HepG2 (cell line): Measurements from ENCODE around the gene UXS1. TPM values are rescaled to one million over a fixed set of nuclear protein-coding genes. Genes with fewer than 3 reads are reported as not detected.

Source experiments
- ATAC-seq: fragments of 200-7000 bp; cut with Tn5 transposase; 3 replicates; pipeline ENCODE4 v1.9.1; 2020; ENCODE audit warnings: mild to moderate bottlenecking, moderate library complexity
- BruUV-seq: library from RNA; stranded (reverse); fragments of 400-500 nt; replicated peaks from 2 replicates; lab custom pipeline; 2021; lab: Mats Ljungman, UMichigan
- CTCF ChIA-PET: fragments of 300-600 bp; formaldehyde crosslinking; extraction: SDS; loops from one replicate; lab custom pipeline; 2021; ENCODE audit warnings: low total read pairs, inconsistent platforms, low intra/inter-chr PET ratio; lab: Yijun Ruan, JAX
- POLR2A ChIA-PET: fragments of 350-600 bp; sonication (Branson Sonifier 250); formaldehyde crosslinking; loops from one replicate; lab custom pipeline; 2020; ENCODE audit warnings: antibody characterized with exemption, inconsistent platforms; lab: Yijun Ruan, JAX
- DNase-seq: peaks from one replicate; pipeline ENCODE4 v3.0.0-alpha.2; 2015; ENCODE audit warnings: low spot score
- FAIRE-seq: peaks from 3 replicates; lab custom pipeline; 2011; peaks lifted over from hg19 to GRCh38; lab: Jason Lieb, UNC
- H2AFZ ChIP-seq: one replicate; pipeline ENCODE4 v1.6.1; 2011; ENCODE audit warnings: low read length, inconsistent platforms
- H3K27ac ChIP-seq: fragments of 300-600 bp; 3 replicates; pipeline ENCODE4 v1.8.0; 2011; ENCODE audit warnings: mixed run types, mild to moderate bottlenecking, mixed read lengths, low read length, inconsistent platforms; ENCODE audit not compliant: insufficient read depth; ENCODE audit errors: extremely low read length
- H3K27me3 ChIP-seq, 2 experiments: fragments of 200-600 bp in 1 of 2; 2 replicates in 1 of 2; 3 replicates in 1 of 2; pipeline versions ENCODE4 v1.6.0 to v1.8.0; 2011; ENCODE audit warnings: low read length in 2 of 2, mild to moderate bottlenecking in 2 of 2, moderate library complexity in 2 of 2, inconsistent platforms in 1 of 2; ENCODE audit not compliant: insufficient read depth in 2 of 2, control insufficient read depth in 1 of 2
- H3K36me3 ChIP-seq, 2 experiments: fragments of 200-600 bp in 1 of 2; replicated peaks in 1 of 2; 2 replicates in 1 of 2; 3 replicates in 1 of 2; pipeline versions ENCODE4 v1.5.1 to v1.8.0; 2011; ENCODE audit warnings: low read length in 2 of 2, inconsistent platforms in 1 of 2; ENCODE audit not compliant: insufficient read depth in 2 of 2, control insufficient read depth in 1 of 2
- H3K4me1 ChIP-seq: 2 replicates; pipeline ENCODE4 v1.5.1; 2012; ENCODE audit warnings: low read length, inconsistent platforms; ENCODE audit not compliant: insufficient read depth
- H3K4me2 ChIP-seq: 2 replicates; pipeline ENCODE4 v1.6.0; 2011; ENCODE audit warnings: low read depth, low read length, inconsistent platforms
- H3K4me3 ChIP-seq, 3 experiments: fragments of 200-600 bp in 1 of 3; sonication (generic), shearing (Covaris generic) in 1 of 3; replicated peaks in 1 of 3; 2 replicates each; pipeline ENCODE4 v1.5.1; 2011 to 2016; ENCODE audit warnings: low read length in 3 of 3, inconsistent platforms in 2 of 3, low read depth in 2 of 3, mild to moderate bottlenecking in 2 of 3, control low read depth in 1 of 3, mixed read lengths in 1 of 3; ENCODE audit not compliant: insufficient read depth in 1 of 3
- H3K79me2 ChIP-seq: one replicate; pipeline ENCODE4 v1.6.1; 2011; ENCODE audit warnings: low read length, inconsistent platforms; ENCODE audit not compliant: insufficient read depth
- H3K9ac ChIP-seq: 2 replicates; pipeline ENCODE4 v1.6.0; 2011; ENCODE audit warnings: mild to moderate bottlenecking, low read depth, low read length, inconsistent platforms; ENCODE audit not compliant: insufficient read depth
- H3K9me3 ChIP-seq: 2 replicates; pipeline ENCODE4 v1.5.1; 2012; ENCODE audit warnings: mild to moderate bottlenecking, low read length
- H4K20me1 ChIP-seq: 2 replicates; pipeline ENCODE4 v1.6.0; 2011; ENCODE audit warnings: inconsistent platforms, mild to moderate bottlenecking, low read length, moderate library complexity; ENCODE audit not compliant: insufficient read depth
- CCAR2 ChIP-seq: fragments of 200-400 bp; formaldehyde crosslinking; optimal IDR thresholded peaks from 2 replicates; pipeline ENCODE3; 2018; ENCODE audit warnings: low read depth, mild to moderate bottlenecking, low read length, moderate library complexity
- CHD2 ChIP-seq: IDR thresholded peaks from 2 replicates; pipeline ENCODE4 v1.6.1; 2011; ENCODE audit warnings: low read depth, low read length, improper control_type of control experiment
- HDAC6 ChIP-seq: fragments of 200-600 bp; sonication (generic); IDR thresholded peaks from 2 replicates; pipeline ENCODE4 v1.7.0; 2017; ENCODE audit warnings: mild to moderate bottlenecking, antibody characterized with exemption, low read length, low read depth
- PITX1 ChIP-seq: sonication (generic); formaldehyde crosslinking; IDR thresholded peaks from 2 replicates; pipeline ENCODE4 v1.5.1; 2020; ENCODE audit warnings: mild to moderate bottlenecking, missing genetic modification reagents
- PPARG ChIP-seq: conservative IDR thresholded peaks from 2 replicates; pipeline ENCODE4 v1.6.1; 2016; ENCODE audit warnings: missing biosample characterization, missing genetic modification reagents
- SIX4 ChIP-seq: sonication (generic); formaldehyde crosslinking; IDR thresholded peaks from 2 replicates; pipeline ENCODE4 v1.4.0; 2020; ENCODE audit warnings: missing genetic modification reagents
- ZNF12 ChIP-seq: sonication (generic); formaldehyde crosslinking; IDR thresholded peaks from 2 replicates; pipeline ENCODE4 v1.5.0; 2020; ENCODE audit warnings: missing genetic modification reagents
- WGBS: methylation state at CpG from one replicate; pipeline ENCODE4 v1.1.6; 2017; ENCODE audit warnings: low lambda C conversion rate; 5-methylcytosine and 5-hydroxymethylcytosine counted together
- in situ Hi-C: cut with HindIII; loops from 2 replicates; pipeline ENCODE4 v1.10.0; 2017; ENCODE audit warnings: low pct_unique_long_range_greater_than_20kb; ENCODE audit not compliant: extremely low pct_ligation_motif_present
- intact Hi-C: fragments of 100-400 bp; cut with micrococcal nuclease; formaldehyde crosslinking; loops from one replicate; pipeline ENCODE4 v1.10.0; 2022; ENCODE audit not compliant: unreplicated experiment
- polyA plus RNA-seq, 8 experiments: library from polyadenylated mRNA; depleted of rRNA in 3 of 8; stranded (reverse) in 7 of 8; unstranded in 1 of 8; fragments of >200 nt; fragmentation: Illumina TruSeq in 4 of 8; extraction: Trizol in 4 of 8; gene quantifications; 2 replicates each; pipeline versions ENCODE4 v1.2.1 to v1.2.3, GENCODE V29; 2011 to 2016; ENCODE audit warnings: low read depth in 4 of 8, missing spikeins in 1 of 8, mixed read lengths in 1 of 8; ENCODE audit not compliant: insufficient read depth in 1 of 8
- total RNA-seq, 5 experiments: library from RNA; depleted of rRNA; stranded (reverse); fragments of >200 nt; fragmentation: Illumina TruSeq; extraction: Trizol; gene quantifications; 2 replicates each; pipeline ENCODE4 v1.2.3, GENCODE V29; 2016; ENCODE audit warnings: low read depth in 1 of 5
- TF ChIP-seq, protein P1 (sequence below): sonication (generic); formaldehyde crosslinking; IDR thresholded peaks from 2 replicates; pipeline ENCODE4 v1.8.1; 2022; ENCODE audit warnings: mild to moderate bottlenecking, missing genetic modification reagents
- TF ChIP-seq, protein P2 (sequence below): sonication (generic); formaldehyde crosslinking; IDR thresholded peaks from 2 replicates; pipeline ENCODE4 v1.4.0; 2020; ENCODE audit warnings: missing genetic modification reagents
- TF ChIP-seq, protein P3 (sequence below): sonication (generic); formaldehyde crosslinking; IDR thresholded peaks from 2 replicates; pipeline ENCODE4 v1.9.0; 2021; ENCODE audit warnings: missing genetic modification reagents, mild to moderate bottlenecking, borderline replicate concordance

UXS1 gene
- total and polyA plus RNA-seq, 2 of the 13 experiments (the other 11 are each of a cell fraction or from before 2014, with no cell fraction given) = 53.3 to 110 TPM

DNA sequence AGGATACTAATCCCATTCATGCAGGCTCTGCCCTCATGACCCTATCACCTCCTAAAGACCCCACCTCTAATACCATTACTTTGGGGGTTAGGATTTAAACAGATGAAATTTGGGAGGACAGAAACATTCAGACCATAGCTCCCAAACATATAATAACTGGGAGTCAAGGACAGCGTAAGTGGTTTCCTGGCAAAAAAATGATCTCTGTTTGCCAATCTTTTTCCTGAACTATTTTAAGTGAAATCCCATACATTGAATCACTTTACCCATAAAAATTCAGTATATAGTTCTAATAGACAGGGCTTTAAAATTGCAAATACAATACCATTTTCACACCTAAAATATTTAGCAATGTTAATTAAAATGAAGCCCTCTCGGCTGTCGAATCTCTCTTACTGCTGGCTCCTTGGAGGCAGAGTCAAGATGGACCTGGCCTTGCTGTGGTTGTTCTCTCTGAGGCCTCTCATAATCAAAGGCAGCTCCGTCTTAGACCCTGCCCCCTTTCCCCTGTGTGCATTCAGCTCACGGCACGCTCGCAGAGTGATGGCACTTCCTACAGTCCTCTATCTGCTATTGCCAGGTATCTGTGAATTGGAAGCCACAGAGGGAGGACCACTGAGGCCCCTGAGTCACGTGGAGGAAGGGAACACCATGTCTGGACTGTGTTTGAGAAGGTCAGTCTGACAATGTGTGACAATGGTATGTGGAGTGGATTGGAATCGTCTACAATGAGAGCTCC is 132.3 kb downstream of the UXS1 start:
- H2AFZ ChIP-seq = no peak overlapping the region
- H3K9ac ChIP-seq = no peak overlapping the region
- ChIA-PET CTCF (no interaction called here), POLR2A (interaction anchor here (1.1 kb wide), 1 partner anchor 9 kb away, joined by 3 read pairs; no protein-coding TSS in a partner anchor)
- BruUV-seq = no TSS peak
- no peaks in the 10 kb centered on the region for H3K79me2 ChIP-seq
- H3K9me3 ChIP-seq = no peaks in the 10 kb centered on the region
- ATAC-seq (no peak), DNase-seq (no peak), FAIRE-seq (no peak)
- no peak overlapping the region for H3K27ac ChIP-seq
- H3K27me3 ChIP-seq = peaks cover 0 to 19% of the 10 kb centered on the region in 2 experiments; a peak in 3 of 5 replicates
- WGBS = 33% methylated on average over 9 of the region's 9 CpGs
- in situ Hi-C loops = no loop called here
- TF ChIP-seq CHD2 (no peak), PITX1 (no peak), CCAR2 (no peak), HDAC6 (no peak), ZNF12 (no peak), SIX4 (no peak), PPARG (CRISPR knock-in tag) (no peak)
- TF ChIP-seq, protein P1, sequence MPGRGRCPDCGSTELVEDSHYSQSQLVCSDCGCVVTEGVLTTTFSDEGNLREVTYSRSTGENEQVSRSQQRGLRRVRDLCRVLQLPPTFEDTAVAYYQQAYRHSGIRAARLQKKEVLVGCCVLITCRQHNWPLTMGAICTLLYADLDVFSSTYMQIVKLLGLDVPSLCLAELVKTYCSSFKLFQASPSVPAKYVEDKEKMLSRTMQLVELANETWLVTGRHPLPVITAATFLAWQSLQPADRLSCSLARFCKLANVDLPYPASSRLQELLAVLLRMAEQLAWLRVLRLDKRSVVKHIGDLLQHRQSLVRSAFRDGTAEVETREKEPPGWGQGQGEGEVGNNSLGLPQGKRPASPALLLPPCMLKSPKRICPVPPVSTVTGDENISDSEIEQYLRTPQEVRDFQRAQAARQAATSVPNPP (CRISPR knock-in tag) = no peak
- TF ChIP-seq, protein P2, sequence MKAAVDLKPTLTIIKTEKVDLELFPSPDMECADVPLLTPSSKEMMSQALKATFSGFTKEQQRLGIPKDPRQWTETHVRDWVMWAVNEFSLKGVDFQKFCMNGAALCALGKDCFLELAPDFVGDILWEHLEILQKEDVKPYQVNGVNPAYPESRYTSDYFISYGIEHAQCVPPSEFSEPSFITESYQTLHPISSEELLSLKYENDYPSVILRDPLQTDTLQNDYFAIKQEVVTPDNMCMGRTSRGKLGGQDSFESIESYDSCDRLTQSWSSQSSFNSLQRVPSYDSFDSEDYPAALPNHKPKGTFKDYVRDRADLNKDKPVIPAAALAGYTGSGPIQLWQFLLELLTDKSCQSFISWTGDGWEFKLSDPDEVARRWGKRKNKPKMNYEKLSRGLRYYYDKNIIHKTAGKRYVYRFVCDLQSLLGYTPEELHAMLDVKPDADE (CRISPR knock-in tag) = no peak
- TF ChIP-seq, protein P3, sequence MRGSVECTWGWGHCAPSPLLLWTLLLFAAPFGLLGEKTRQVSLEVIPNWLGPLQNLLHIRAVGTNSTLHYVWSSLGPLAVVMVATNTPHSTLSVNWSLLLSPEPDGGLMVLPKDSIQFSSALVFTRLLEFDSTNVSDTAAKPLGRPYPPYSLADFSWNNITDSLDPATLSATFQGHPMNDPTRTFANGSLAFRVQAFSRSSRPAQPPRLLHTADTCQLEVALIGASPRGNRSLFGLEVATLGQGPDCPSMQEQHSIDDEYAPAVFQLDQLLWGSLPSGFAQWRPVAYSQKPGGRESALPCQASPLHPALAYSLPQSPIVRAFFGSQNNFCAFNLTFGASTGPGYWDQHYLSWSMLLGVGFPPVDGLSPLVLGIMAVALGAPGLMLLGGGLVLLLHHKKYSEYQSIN (CRISPR knock-in tag) = no peak
- no peaks in the 10 kb centered on the region for H3K36me3 ChIP-seq
- intact Hi-C loops = no loop called here
- no peaks in the 10 kb centered on the region for H4K20me1 ChIP-seq
- H3K4me3 ChIP-seq = no peak overlapping the region
- H3K4me2 ChIP-seq = no peak overlapping the region
- H3K4me1 ChIP-seq = no peaks in the 10 kb centered on the region
